Measurements from ENCODE around the gene ZFYVE1. TPM values are rescaled to one million over a fixed set of nuclear protein-coding genes. Genes with fewer than 3 reads are reported as not detected.

ZFYVE1 gene
- total RNA-seq, 4 donors from 2014 or later = 16.4 to 32.3 (median 23.2) TPM

DNA sequence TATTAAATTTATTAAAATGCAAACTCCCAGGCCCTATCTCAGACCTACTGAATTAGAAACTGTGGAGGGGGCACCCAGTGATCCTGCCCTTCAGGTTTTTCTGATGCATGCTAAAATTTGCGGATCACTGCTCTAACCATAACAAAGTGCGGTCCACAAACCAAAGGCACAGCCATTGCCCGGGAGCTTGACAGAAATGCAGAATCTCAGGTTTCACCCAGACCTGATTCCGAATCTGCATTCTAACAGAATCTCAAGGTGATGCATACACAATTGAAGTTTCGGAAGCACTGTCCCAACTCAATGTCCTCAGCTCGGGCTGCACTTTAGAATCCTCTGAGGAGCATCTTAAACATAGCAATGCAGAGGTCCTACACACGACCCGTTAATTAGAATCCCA lies 46.0 kb downstream of the ZFYVE1 start:
- TF ChIP-seq POLR2A (IDR thresholded peaks at IDR 0.05) (no peak), CTCF (IDR thresholded peaks at IDR 0.05) (no peak)
- 91 to 97% methylated on average over 8 of the region's 8 CpGs for WGBS, 2 donors

GRCh38 chr14:72978856-72979255 lies 48.0 kb downstream of the ZFYVE1 start:
- no peak overlapping the region for H3K4me3 ChIP-seq (ENCODE audit: low read depth, poor library complexity, severe bottlenecking)
- WGBS, 2 donors = 85 to 86% methylated on average over 9 of the region's 9 CpGs
- intact Hi-C loops (cut with DNase I; ENCODE audit: low total_unique reads) = no loop called here
- DNase-seq (ENCODE audit: low spot score in 2 of 2) = no peak
- TF ChIP-seq POLR2A (IDR thresholded peaks at IDR 0.05) = no peak
- TF ChIP-seq CTCF (IDR thresholded peaks at IDR 0.05) = no peak

More for the DNA sequence above, 46.0 kb downstream of the ZFYVE1 start:
- DNase-seq (ENCODE audit: low spot score in 2 of 2) = no peak
- intact Hi-C loops (cut with DNase I; ENCODE audit: low total_unique reads) = no loop called here
- no peak overlapping the region for H3K4me3 ChIP-seq (ENCODE audit: low read depth, poor library complexity, severe bottlenecking)

DNA sequence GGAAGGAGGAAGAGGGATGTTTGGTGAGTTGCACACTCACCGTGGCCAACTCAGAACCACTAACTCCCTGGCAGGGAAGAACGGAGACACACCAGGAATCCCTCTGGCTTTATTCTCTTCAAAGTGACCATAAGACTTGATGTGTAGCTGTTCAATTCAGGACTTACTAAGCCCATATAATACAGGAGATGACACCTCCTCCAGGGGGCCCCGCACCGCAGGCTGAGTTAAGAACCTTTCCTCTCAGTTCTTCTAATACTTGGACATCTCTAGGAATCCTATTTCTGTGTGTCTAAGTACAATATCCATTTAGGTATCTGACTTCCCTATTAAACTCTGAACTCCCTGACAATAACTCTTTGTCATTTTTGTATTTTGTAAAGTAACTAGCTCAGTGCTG lies 51.1 kb downstream of the ZFYVE1 start:
- WGBS, 2 donors = 94 to 99% methylated on average over 4 of the region's 4 CpGs
- no peak for TF ChIP-seq POLR2A (IDR thresholded peaks at IDR 0.05)
- no peak for TF ChIP-seq CTCF (IDR thresholded peaks at IDR 0.05)
- no peak overlapping the region for H3K4me3 ChIP-seq (ENCODE audit: low read depth, poor library complexity, severe bottlenecking)
- DNase-seq (ENCODE audit: low spot score in 2 of 2) = no peak
- intact Hi-C loops (cut with DNase I; ENCODE audit: low total_unique reads) = no loop called here

DNA sequence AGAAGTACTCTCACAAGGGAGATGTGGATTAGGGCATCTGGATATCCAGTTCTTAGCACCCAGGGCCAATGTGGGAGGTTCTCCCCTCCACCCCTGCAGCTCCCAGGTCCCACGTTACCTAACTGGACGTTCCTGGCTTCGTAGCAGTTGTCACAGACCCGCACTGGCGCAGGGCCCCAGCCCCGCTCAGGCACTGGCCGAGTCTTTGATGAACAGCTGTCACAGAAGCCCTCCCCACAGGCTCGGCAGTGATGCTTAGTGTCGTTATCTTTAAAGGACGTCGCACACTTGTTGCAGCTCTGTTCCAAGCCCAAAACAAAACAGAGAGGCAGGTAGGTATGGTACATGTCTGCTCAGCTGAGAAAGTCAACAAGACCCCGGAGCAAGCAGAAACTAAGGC lies 52.2 kb downstream of the ZFYVE1 start:
- 91 to 94% methylated on average over 12 of the region's 12 CpGs for WGBS, 2 donors
- no peak overlapping the region for H3K4me3 ChIP-seq (ENCODE audit: low read depth, poor library complexity, severe bottlenecking)
- intact Hi-C loops (cut with DNase I; ENCODE audit: low total_unique reads) = no loop called here
- TF ChIP-seq CTCF (IDR thresholded peaks at IDR 0.05) (no peak), POLR2A (IDR thresholded peaks at IDR 0.05) (no peak)
- no peak for DNase-seq (ENCODE audit: low spot score in 2 of 2)

GRCh38 chr14:72970824-72971434 lies 56.0 kb downstream of the ZFYVE1 start:
- TF ChIP-seq CTCF (IDR thresholded peaks at IDR 0.05) (no peak), POLR2A (IDR thresholded peaks at IDR 0.05) (no peak)
- WGBS, 2 donors = 92 to 95% methylated on average over 20 of the region's 20 CpGs
- no peak for DNase-seq (ENCODE audit: low spot score in 2 of 2)
- intact Hi-C loops (cut with DNase I; ENCODE audit: low total_unique reads) = no loop called here
- H3K4me3 ChIP-seq (ENCODE audit: low read depth, poor library complexity, severe bottlenecking) = no peak overlapping the region

DNA sequence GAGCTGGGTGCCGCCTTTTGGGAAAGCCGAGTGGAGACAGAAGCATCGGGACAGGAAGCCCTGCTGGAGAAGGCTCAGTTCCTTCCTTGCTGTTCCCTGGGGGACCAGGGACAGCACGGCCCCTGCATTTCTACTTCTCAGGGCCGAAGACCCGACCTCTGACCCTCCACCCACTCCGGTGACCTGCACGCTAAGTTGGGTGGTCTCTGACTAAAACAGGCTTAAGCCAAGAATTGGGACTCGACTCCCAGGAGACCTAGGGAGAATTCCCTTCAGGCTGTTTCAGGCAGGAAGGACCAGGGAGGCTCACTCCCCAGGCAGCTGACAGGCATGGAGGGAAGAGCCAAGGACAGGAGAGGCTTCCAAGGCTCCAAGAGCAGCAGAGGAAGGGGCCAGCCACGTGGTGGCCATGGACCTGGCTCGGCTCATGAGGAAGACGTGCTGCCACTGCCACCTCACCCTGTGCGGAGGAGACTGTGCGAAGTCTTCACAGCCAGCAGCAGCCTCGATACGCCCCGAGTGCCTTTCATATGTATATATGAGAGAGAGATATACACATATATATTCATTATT lies 56.8 kb downstream of the ZFYVE1 start:
- 87 to 88% methylated on average over 17 of the region's 17 CpGs for WGBS, 2 donors
- TF ChIP-seq CTCF (IDR thresholded peaks at IDR 0.05) = no peak
- no peak for TF ChIP-seq POLR2A (IDR thresholded peaks at IDR 0.05)
- no peak overlapping the region for H3K4me3 ChIP-seq (ENCODE audit: low read depth, poor library complexity, severe bottlenecking)
- DNase-seq (ENCODE audit: low spot score in 2 of 2) = no peak
- intact Hi-C loops (cut with DNase I; ENCODE audit: low total_unique reads) = no loop called here
